ENCODE measurements around the gene PDIA5.

- TF ChIP-seq ATF3 (CRISPR knock-in tag; conservative IDR thresholded peaks at IDR 0.05) (no peak), IRF2 (CRISPR knock-in tag; IDR thresholded peaks at IDR 0.05; ENCODE audit: borderline replicate concordance, low read depth) (no peak), CTCF (IDR thresholded peaks at IDR 0.05) (no peak), ZBTB21 (CRISPR knock-in tag; IDR thresholded peaks at IDR 0.05; ENCODE audit: borderline replicate concordance) (no peak), ATF2 (CRISPR knock-in tag; IDR thresholded peaks at IDR 0.05; ENCODE audit: borderline replicate concordance, low read depth) (no peak)
These were observed 44.3 kb downstream of the PDIA5 start for GRCh38 chr3:123110976-123111615.

Measured in WTC11 (cell line).